NCI-H146 (cell line): Measurements from ENCODE around the gene TOM1L2.
"Not testable (repeated sequence)": the region's sequence is repeated elsewhere in the genome, so short reads cannot be mapped to it uniquely, and the experiment has no call there.

ENCODE experiments used
- DNase-seq: peaks from one replicate; lab custom pipeline; 2025; lab: John Stamatoyannopoulos, UW

The TOM1L2 gene

DNA sequence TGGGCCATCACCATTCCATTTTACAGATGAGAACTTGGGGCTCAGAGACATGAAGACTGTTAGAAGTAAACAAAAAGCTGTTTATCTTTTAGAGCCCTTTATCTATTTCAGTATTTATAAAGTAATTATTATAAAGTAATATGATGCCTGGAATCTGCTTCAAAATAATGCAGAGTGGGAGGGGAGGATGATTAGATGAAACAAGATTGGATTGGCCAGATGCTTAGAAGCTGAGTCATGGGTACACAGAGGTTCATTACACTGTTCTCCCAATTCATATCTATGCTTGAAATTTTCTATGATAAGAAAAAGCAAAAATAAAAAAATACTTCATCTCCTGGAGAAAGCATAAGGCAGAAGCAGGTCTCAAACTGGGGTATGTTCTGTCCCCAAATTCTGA, 29.4 kb downstream of the TOM1L2 start:
- no peak for DNase-seq

DNA sequence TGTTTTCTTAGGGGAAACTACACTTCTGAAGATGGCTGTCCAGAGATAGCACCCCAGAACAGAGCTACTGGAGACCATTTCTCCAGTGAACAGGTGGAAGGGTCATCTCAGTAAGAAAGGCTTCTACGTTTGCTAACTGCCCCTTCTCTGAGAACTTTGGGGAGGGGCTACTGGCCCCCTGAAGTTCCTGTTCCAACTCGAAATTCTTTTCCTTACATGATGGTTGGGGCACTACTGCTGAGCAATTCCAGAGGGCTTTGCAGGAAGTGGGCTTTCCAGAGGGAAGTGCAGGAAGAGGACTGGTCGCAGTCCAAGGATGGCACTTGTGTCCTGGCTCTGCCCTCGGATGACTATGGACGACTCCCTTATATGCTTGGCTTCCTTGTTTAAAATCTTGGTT, 31.2 kb downstream of the TOM1L2 start:
- DNase-seq, result no peak

- DNase-seq, result no peak
These were observed 31.7 kb downstream of the TOM1L2 start for GRCh38 chr17:17940441-17940911.

- not testable (repeated sequence) for DNase-seq
These were observed 32.3 kb downstream of the TOM1L2 start for GRCh38 chr17:17939941-17940340.

DNA sequence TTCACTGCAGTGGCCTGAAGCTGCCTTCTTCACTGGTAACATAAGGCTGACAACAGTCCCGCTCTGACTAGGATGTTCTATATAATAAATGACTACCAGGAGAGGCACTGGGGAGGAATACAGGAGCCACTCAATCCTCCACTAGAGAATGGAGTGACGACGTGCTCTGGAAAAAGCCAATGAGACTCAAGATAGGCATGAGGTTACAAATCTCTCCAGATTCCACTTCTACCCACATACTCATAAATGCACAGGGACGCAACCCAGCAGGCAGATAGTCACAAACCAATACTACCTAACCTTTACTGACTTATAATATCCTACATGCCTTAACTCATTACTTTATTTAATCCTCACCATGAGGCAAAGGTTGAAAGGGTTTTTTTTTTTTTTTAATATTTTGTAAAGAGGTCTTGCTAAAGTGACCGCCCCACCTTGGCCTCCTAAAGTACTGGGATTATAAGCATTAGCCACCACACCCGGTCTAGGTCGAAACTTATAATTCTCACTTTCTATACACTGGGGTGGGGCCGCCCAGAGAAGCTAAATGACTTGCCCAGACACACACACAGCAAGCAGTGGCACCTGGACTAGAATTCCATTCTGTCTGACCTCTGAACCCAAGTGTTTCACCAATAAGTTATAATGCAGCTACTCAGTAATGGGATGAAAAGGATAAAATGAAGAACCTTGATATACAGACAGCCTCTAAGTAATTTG, 33.7 kb downstream of the TOM1L2 start:
- no peak for DNase-seq

- no peak for DNase-seq
These were observed 34.2 kb downstream of the TOM1L2 start for GRCh38 chr17:17937958-17938357.

GRCh38 chr17:17937201-17937853, 34.9 kb downstream of the TOM1L2 start:
- no peak for DNase-seq

DNA sequence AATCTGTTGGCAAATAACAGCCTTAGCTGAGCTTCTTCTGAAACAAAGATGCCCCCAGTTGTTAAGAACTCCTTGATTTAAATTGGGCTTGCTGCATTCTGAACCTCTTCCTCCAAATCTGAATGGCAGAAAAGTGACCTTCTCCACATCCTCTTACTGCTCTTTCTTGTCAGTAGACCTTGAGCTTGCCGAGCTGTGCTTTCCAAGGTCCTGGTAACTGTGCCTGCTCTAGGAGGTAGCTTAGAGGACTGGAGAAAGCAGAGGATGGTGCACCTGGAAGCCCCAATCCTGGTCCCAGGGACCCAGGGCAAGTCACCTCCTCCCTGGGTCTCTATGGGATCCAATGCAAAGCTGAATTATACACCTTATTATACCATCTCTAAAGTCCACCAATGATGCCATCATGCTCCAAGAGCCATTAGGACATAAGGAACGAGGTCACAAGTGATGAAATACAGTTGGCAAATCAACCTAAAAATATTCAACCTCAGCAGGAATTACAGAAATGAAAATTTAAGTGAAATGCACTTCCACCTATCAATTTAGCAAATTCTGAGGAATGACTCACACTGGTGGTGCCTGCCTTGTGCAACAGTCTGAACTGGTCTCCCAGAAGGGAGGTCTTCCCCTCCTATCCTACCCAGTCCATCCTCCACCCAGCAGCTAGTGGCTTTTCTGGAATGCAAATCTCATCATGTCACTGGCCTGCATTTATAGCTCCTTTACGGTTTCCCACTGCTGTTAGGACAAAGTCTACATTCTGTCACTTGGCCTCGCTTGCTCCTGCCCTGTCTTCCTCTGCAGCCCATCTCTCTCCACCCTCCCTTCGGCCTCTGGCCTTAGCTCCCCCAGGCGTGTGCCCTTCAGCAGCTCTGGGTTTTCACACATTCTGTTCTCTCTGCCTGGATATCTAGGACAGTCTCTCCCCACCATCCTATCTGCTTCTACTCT, 36.6 kb downstream of the TOM1L2 start:
- DNase-seq, result no peak

DNA sequence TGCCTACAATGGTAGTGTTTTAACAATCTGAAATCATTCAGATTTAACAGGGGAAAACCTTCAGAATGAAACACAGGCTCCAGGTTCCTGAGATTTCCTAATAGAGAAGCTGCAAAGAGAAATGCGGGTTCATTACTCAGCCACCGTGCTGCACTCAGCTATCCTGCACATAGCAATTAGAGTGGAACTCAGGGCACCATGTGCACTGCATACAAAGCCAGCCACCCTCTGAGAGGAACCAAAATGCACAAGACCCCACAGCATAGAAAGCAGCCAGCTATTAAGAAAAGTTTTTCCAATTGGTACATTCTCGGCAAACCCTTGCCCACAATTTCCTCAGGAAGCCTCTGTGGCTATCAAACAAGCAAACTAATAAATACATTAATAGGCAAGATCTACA, 37.4 kb downstream of the TOM1L2 start:
- DNase-seq, result no peak

DNA sequence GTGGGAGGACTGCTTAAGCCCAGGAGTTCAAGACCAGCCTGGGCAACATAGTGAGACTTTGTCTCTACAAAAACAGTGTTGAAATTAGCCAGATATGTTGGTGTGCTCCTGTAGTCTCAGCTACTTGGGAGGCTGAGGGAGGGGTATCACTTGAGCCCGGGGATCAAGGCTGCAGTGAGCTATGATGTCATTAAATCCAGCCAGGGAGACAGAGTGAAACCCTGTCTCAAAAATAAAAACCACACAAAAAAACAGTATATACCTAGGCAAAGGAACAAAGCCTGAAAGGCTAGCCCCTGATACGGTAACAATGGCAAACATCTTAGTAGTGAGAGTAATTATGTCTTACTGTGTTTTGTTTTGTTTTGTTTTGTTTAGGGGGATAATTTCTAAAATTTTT, 38.0 kb downstream of the TOM1L2 start:
- no peak for DNase-seq

GRCh38 chr17:17933775-17934174, 38.4 kb downstream of the TOM1L2 start:
- DNase-seq, result no peak

- DNase-seq, result no peak
These were observed 41.0 kb downstream of the TOM1L2 start for GRCh38 chr17:17931159-17931558.

GRCh38 chr17:17930674-17931073, 41.5 kb downstream of the TOM1L2 start:
- no peak for DNase-seq

- no peak for DNase-seq
These were observed 42.4 kb downstream of the TOM1L2 start for GRCh38 chr17:17929655-17930380.

DNA sequence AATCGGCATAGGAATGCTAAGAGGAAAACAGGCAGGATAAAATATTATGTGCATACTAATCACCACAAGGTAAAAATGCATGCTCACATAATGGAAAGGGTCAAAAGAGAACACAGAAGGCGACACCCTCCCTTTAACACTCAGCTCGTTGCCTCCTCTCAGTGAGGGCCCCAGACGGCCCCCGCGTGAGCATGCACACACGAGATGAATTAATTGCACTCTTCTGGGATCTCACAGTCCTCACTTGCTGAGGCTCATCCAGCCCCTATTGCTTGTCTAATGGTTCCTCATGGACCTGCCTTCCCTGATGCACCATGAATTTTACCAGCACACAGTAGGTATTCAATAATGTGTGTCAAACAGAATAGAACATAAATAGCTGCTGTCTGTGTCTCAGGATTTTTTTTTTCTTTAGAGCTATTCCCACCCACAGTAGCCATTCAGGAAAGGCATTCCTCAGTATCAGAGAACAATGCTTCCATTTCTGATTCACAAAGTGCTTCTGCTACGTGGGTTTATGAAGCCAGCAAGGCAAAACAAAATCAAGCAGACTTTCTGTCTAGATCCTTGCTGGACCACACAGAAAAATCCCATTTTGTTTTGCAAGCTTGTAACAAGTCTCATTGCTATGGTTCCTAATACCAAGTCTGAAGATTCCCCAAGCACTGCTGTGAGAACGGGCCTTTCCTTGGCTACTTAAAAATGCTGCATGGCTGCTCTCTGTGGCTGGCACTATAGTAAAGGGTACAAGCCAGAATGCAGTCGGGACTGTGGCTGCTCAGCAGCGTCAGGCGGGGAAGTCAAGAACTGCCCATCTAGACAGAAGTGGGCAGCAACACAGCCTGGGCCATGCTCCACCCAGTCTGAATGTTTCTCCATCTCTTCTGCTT, 43.6 kb downstream of the TOM1L2 start:
- no peak for DNase-seq

- DNase-seq, result no peak
These were observed 45.3 kb downstream of the TOM1L2 start for GRCh38 chr17:17926840-17927449.

DNA sequence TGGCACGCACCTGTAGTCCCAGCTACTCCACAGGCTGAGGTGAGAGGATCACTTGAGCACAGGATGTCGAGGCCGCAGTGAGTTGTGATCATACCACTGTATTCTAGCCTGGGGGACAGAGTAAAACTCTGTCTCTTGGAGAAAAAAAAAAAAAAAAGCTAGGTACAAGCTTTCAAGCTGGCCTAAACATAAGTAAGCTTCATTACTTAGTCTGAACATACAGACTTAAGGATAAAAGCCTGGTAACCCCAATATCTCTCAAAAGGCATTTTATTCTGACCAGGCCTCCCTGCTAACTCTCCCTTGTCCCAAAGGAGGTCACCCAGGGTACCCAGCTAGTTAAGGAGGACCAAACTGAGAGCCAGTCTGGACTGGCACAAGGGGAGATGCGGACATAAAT, 46.2 kb downstream of the TOM1L2 start:
- no peak for DNase-seq

DNA sequence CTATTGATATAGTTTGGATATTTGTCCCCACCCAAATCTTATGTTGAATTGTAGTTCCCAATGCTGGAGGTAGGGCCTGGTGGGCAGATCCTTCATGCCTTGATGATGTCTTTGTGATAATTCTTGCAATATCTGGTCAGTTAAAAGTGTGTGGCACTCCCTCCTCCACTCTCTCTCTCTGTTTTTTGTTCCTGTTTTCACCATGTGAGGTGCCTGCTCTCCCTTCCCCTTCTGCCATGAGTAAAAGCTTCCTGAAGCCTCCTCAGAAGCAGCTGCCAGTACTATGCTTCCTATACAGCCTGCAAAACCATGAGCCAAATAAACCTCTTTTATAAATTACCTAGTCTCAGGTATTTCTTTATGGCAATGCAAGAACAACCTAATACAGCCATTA, 47.3 kb downstream of the TOM1L2 start:
- DNase-seq, result no peak

DNA sequence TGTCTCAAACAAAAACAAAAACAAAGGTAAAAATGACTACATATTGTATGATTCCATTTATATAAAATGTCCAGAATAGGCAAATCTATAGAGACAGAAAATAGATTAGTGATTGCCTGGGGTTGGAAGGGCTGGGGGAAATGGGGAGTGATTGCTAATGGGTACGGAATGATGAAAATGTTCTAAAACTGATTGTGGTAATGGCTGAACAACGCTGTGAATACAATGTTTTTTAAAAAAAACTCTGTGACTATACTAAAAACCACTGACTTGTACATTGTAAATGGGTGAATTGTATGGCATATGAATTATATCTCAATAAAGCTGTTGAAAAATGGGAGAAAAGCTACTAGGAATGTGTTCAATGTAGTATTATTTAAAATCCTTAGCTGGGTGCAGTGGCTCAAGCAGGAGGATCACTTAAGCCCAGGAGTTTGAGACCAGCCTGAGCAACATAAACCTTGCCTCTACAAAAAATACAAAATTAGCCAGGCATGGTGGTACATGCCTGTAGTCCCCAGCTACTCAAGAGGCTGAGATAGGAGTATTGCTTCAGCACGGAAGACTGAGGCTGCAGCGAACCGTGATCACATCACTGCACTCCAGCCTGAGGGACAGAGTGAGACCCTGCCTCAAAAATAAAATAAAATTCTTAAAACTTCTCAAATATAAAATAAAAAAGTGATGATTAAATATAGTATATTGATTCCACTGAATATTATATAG, 47.9 kb downstream of the TOM1L2 start:
- DNase-seq, result no peak
